Stimulated activated naive CD8-positive, alpha-beta T cell treated with anti-CD3 and anti-CD28 coated beads, Interleukin-15, amount 100 ng/mL, for 72 hours (primary cell): ENCODE measurements around the gene SCAI.
"Not testable (repeated sequence)": the region's sequence is repeated elsewhere in the genome, so short reads cannot be mapped to it uniquely, and the experiment has no call there.

ENCODE experiments used
- ATAC-seq: fragments of 150-1000 bp; cut with Tn5 transposase; 2 replicates; pipeline ENCODE4 v1.10.0; 2021; ENCODE audit warnings: mild to moderate bottlenecking, moderate library complexity
- DNase-seq, 2 donors: peaks; one replicate each; pipeline ENCODE4 v3.0.0; 2021 to 2022
- H3K27ac Mint-ChIP-seq, 2 donors: one replicate each; pipeline ENCODE4 v1.8.0; 2022; ENCODE audit warnings: mild to moderate bottlenecking in 2 of 2, mixed read lengths in 2 of 2, moderate library complexity in 2 of 2
- H3K27me3 Mint-ChIP-seq: one replicate; pipeline ENCODE4 v1.8.0; 2022; ENCODE audit warnings: mixed read lengths
- H3K4me1 Mint-ChIP-seq: one replicate; pipeline ENCODE4 v1.8.0; 2022; ENCODE audit warnings: mild to moderate bottlenecking, mixed read lengths
- H3K4me3 Mint-ChIP-seq, 2 donors: one replicate each; pipeline ENCODE4 v1.8.0; 2022; ENCODE audit warnings: mild to moderate bottlenecking in 2 of 2, mixed read lengths in 2 of 2, moderate library complexity in 1 of 2
- H3K9me3 Mint-ChIP-seq, 2 donors: one replicate each; pipeline ENCODE4 v1.8.0; 2022; ENCODE audit warnings: mixed read lengths in 2 of 2

SCAI gene

GRCh38 chr9:124964056-124964455 is 179.3 kb downstream of the SCAI start:
- Mint-ChIP-seq H3K27ac (no peak overlapping the region), H3K9me3 (no peaks in the 10 kb centered on the region), H3K27me3 (no peaks in the 10 kb centered on the region), H3K4me1 (peaks cover 26% of the 10 kb centered on the region), H3K4me3 (no peak overlapping the region)
- DNase-seq (no peak), ATAC-seq (no peak)

- Mint-ChIP-seq H3K9me3 (no peaks in the 10 kb centered on the region), H3K4me3 (no peak overlapping the region), H3K27ac (no peak overlapping the region), H3K27me3 (no peaks in the 10 kb centered on the region), H3K4me1 (peaks cover 15% of the 10 kb centered on the region)
- DNase-seq (no peak), ATAC-seq (no peak)
These were observed 182.9 kb downstream of the SCAI start for GRCh38 chr9:124960409-124960752.

GRCh38 chr9:124959671-124960408 is 183.5 kb downstream of the SCAI start:
- not testable (repeated sequence) for H3K4me3 Mint-ChIP-seq, DNase-seq, H3K27me3 Mint-ChIP-seq, H3K27ac Mint-ChIP-seq, H3K9me3 Mint-ChIP-seq, H3K4me1 Mint-ChIP-seq, ATAC-seq

- no peak overlapping the region for H3K4me3 Mint-ChIP-seq
- DNase-seq (no peak), ATAC-seq (no peak)
- H3K4me1 Mint-ChIP-seq: no peaks in the 10 kb centered on the region
- H3K27me3 Mint-ChIP-seq: no peaks in the 10 kb centered on the region
- no peaks in the 10 kb centered on the region for H3K9me3 Mint-ChIP-seq
- no peak overlapping the region for H3K27ac Mint-ChIP-seq
These were observed 189.1 kb downstream of the SCAI start for GRCh38 chr9:124954255-124954654.

- H3K27ac Mint-ChIP-seq: no peak overlapping the region
- no peaks in the 10 kb centered on the region for H3K27me3 Mint-ChIP-seq
- H3K4me3 Mint-ChIP-seq: no peak overlapping the region
- ATAC-seq: no peak
- no peak for DNase-seq
- H3K4me1 Mint-ChIP-seq: no peaks in the 10 kb centered on the region
- H3K9me3 Mint-ChIP-seq: no peaks in the 10 kb centered on the region
These were observed 193.1 kb downstream of the SCAI start for GRCh38 chr9:124950050-124950718.

- H3K27me3 Mint-ChIP-seq: no peaks in the 10 kb centered on the region
- DNase-seq: no peak
- H3K9me3 Mint-ChIP-seq: no peaks in the 10 kb centered on the region
- ATAC-seq: no peak
- H3K27ac Mint-ChIP-seq: no peak overlapping the region
- H3K4me3 Mint-ChIP-seq: no peak overlapping the region
- no peaks in the 10 kb centered on the region for H3K4me1 Mint-ChIP-seq
These were observed 193.9 kb downstream of the SCAI start for GRCh38 chr9:124949387-124949786.

- H3K4me3 Mint-ChIP-seq: no peak overlapping the region
- no peaks in the 10 kb centered on the region for H3K27me3 Mint-ChIP-seq
- DNase-seq (no peak), ATAC-seq (no peak)
- no peaks in the 10 kb centered on the region for H3K9me3 Mint-ChIP-seq
- H3K27ac Mint-ChIP-seq: no peak overlapping the region
- no peaks in the 10 kb centered on the region for H3K4me1 Mint-ChIP-seq
These were observed 195.5 kb downstream of the SCAI start for GRCh38 chr9:124947727-124948391.

DNA sequence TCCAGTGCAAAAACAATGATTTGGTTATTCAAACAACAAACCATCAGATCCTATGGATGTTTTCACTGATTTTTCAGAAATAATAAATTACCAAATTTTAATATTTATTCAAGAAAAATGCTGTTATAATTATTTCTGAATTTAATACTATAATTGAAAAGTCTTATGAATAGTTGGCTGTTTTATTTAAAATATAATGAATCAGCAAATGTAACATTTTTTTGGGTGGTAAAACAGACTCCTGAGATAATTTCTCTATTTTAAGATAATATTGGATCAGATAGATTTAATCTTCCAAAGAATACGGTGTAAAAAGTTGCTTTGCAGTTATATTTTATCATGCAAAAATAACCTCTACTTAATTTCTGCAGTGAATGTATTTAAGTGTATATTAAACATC is 197.2 kb downstream of the SCAI start:
- H3K4me3 Mint-ChIP-seq: no peak overlapping the region
- H3K27me3 Mint-ChIP-seq: no peaks in the 10 kb centered on the region
- ATAC-seq (no peak), DNase-seq (no peak)
- peaks cover 12% of the 10 kb centered on the region for H3K4me1 Mint-ChIP-seq
- no peak overlapping the region for H3K27ac Mint-ChIP-seq
- H3K9me3 Mint-ChIP-seq: no peaks in the 10 kb centered on the region

- peak; percentile 65 for ATAC-seq
- peak; percentile 52 to 69 for DNase-seq
- Mint-ChIP-seq H3K27me3 (no peaks in the 10 kb centered on the region), H3K4me1 (peaks cover 32% of the 10 kb centered on the region), H3K27ac (peak overlapping the region; percentile 96 to 100), H3K4me3 (peak overlapping the region; percentile 87 to 96), H3K9me3 (no peaks in the 10 kb centered on the region)
These were observed 201.4 kb downstream of the SCAI start for GRCh38 chr9:124941679-124942561.

- DNase-seq (peak; percentile 91), ATAC-seq (peak; percentile 93)
- Mint-ChIP-seq H3K4me1 (peaks cover 32% of the 10 kb centered on the region), H3K4me3 (peak within 1 kb of the TSS; percentile 87 to 96), H3K9me3 (no peaks in the 10 kb centered on the region), H3K27me3 (no peaks in the 10 kb centered on the region), H3K27ac (peak within 1 kb of the TSS; percentile 96 to 100)
These were observed 202.2 kb downstream of the SCAI start, which contains the start of gene GOLGA1 for GRCh38 chr9:124940894-124941678. Gene GOLGA1, minus strand, starts transcription at chr9:124941083. Its CDS starts 2,372 bp downstream, at chr9:124938711.

GRCh38 chr9:124940521-124940893 is 202.8 kb downstream of the SCAI start:
- no peaks in the 10 kb centered on the region for H3K27me3 Mint-ChIP-seq
- ATAC-seq (peak; percentile 61), DNase-seq (no peak)
- peak overlapping the region; percentile 87 to 96 for H3K4me3 Mint-ChIP-seq
- peak overlapping the region; percentile 89 to 100 for H3K27ac Mint-ChIP-seq
- no peaks in the 10 kb centered on the region for H3K9me3 Mint-ChIP-seq
- H3K4me1 Mint-ChIP-seq: peaks cover 32% of the 10 kb centered on the region

DNA sequence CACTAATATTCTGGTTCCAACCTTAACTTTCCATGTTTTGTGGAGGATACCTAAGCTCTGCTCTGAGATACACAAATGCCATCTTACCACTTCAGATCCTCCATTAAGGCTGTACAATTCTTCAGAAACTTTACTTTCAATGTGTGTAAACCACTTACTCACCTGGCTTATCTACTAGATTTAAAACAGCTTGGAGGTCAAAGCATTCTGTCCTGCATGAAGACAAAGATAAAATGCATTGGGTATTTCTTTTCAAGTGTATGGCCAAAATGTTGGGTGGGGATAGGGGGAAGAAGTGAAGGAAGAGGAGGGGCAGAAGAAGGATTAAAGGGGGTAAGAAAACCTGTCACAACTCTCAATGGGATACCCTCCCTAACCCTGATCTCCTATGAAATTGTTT is 203.4 kb downstream of the SCAI start:
- DNase-seq (no peak), ATAC-seq (no peak)
- H3K4me1 Mint-ChIP-seq: peaks cover 32% of the 10 kb centered on the region
- peak overlapping the region; percentile 89 to 100 for H3K27ac Mint-ChIP-seq
- no peaks in the 10 kb centered on the region for H3K27me3 Mint-ChIP-seq
- peak overlapping the region; percentile 87 to 96 for H3K4me3 Mint-ChIP-seq
- H3K9me3 Mint-ChIP-seq: no peaks in the 10 kb centered on the region

GRCh38 chr9:124934290-124934689 is 209.0 kb downstream of the SCAI start:
- H3K4me1 Mint-ChIP-seq: peaks cover 11% of the 10 kb centered on the region
- ATAC-seq (no peak), DNase-seq (no peak)
- H3K27ac Mint-ChIP-seq: peak overlapping the region in 1 of 2 donors; percentile 32
- no peak overlapping the region for H3K4me3 Mint-ChIP-seq
- no peaks in the 10 kb centered on the region for H3K9me3 Mint-ChIP-seq
- no peaks in the 10 kb centered on the region for H3K27me3 Mint-ChIP-seq

DNA sequence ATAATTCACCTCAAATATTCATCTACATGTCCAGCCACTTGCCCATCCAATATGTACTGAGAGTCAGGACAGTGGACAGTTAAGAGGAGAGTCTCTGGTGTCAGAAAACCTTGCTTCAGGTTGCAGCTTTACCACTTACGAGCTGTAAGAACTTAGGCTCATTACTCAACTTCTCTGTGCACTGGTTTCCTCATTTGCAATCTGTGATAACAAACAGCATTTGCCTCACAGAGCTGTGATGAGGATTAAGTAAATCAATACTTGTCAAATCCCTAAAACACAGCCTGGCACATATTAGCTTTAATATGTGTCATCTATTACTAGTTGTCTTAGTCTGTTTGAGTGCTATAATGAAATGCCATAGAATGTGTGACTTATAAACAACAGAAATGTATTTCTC is 211.0 kb downstream of the SCAI start:
- Mint-ChIP-seq H3K9me3 (no peaks in the 10 kb centered on the region), H3K27ac (no peak overlapping the region), H3K4me1 (no peaks in the 10 kb centered on the region), H3K27me3 (no peaks in the 10 kb centered on the region), H3K4me3 (no peak overlapping the region)
- DNase-seq: no peak
- no peak for ATAC-seq

GRCh38 chr9:124929464-124929863 is 213.9 kb downstream of the SCAI start:
- Mint-ChIP-seq H3K4me3 (no peak overlapping the region), H3K27ac (no peak overlapping the region)
- no peak for DNase-seq

More at GRCh38 chr9:124929464-124929863, 213.9 kb downstream of the SCAI start:
- Mint-ChIP-seq H3K4me1 (no peaks in the 10 kb centered on the region), H3K27me3 (no peaks in the 10 kb centered on the region), H3K9me3 (no peaks in the 10 kb centered on the region)
- ATAC-seq: no peak
